Osteoblast (primary cell): ENCODE measurements around the gene SCARF2. TPM values are rescaled to one million over a fixed set of nuclear protein-coding genes. Genes with fewer than 3 reads are reported as not detected.
A peak's percentile ranks its signal among the peaks of the same experiment; 100 is the strongest.

Experiments used
- DNase-seq: peaks from one replicate; pipeline ENCODE4 v3.0.0; 2011; ENCODE audit warnings: low spot score, mixed read lengths; ENCODE audit not compliant: insufficient read length; ENCODE audit errors: missing footprints
- H2AFZ ChIP-seq: 2 replicates; pipeline ENCODE4 v1.6.0; 2011; ENCODE audit warnings: mild to moderate bottlenecking, low read length
- H3K27ac ChIP-seq: 2 replicates; pipeline ENCODE4 v1.5.1; 2011; ENCODE audit warnings: mild to moderate bottlenecking, low read depth, low read length, moderate library complexity
- H3K27me3 ChIP-seq: 2 replicates; pipeline ENCODE4 v1.6.0; 2012; ENCODE audit warnings: mild to moderate bottlenecking, control low read depth, inconsistent platforms, low read length, moderate library complexity; ENCODE audit not compliant: insufficient read depth
- H3K36me3 ChIP-seq: 2 replicates; pipeline ENCODE4 v1.5.1; 2011; ENCODE audit warnings: mild to moderate bottlenecking, low read length, control low read depth, moderate library complexity; ENCODE audit not compliant: insufficient read depth
- H3K4me1 ChIP-seq: 2 replicates; pipeline ENCODE4 v1.5.1; 2011; ENCODE audit warnings: mild to moderate bottlenecking, low read length, control low read depth, moderate library complexity; ENCODE audit not compliant: insufficient read depth
- H3K4me2 ChIP-seq: 2 replicates; pipeline ENCODE4 v1.6.0; 2011; ENCODE audit warnings: mild to moderate bottlenecking, low read length; ENCODE audit not compliant: insufficient read depth
- H3K4me3 ChIP-seq: fragments of 200-600 bp; sonication (generic); 3 replicates; pipeline ENCODE4 v1.5.1; 2012; ENCODE audit warnings: mild to moderate bottlenecking, low read length, inconsistent platforms; ENCODE audit not compliant: insufficient read depth
- H3K79me2 ChIP-seq: 2 replicates; pipeline ENCODE4 v1.6.0; 2012; ENCODE audit warnings: mild to moderate bottlenecking, low read length, control low read depth, inconsistent platforms; ENCODE audit not compliant: insufficient read depth
- H3K9me3 ChIP-seq: 2 replicates; pipeline ENCODE4 v1.5.1; 2011; ENCODE audit warnings: low read depth, low read length, control low read depth
- H4K20me1 ChIP-seq: 2 replicates; pipeline ENCODE4 v1.6.0; 2012; ENCODE audit warnings: mild to moderate bottlenecking, low read length, control low read depth; ENCODE audit not compliant: insufficient read depth
- total RNA-seq: library from RNA; depleted of rRNA; stranded (reverse); fragments of >200 nt; gene quantifications from 2 replicates; pipeline ENCODE4 v1.2.3, GENCODE V29; 2012
- TF ChIP-seq, protein P1 (sequence below): IDR thresholded peaks from 2 replicates; pipeline ENCODE4 v1.5.1; 2011; ENCODE audit warnings: mild to moderate bottlenecking, low read depth, low read length, moderate library complexity; ENCODE audit errors: extremely low read depth

The SCARF2 gene
- total RNA-seq, 1 donor = 23.9 TPM

DNA sequence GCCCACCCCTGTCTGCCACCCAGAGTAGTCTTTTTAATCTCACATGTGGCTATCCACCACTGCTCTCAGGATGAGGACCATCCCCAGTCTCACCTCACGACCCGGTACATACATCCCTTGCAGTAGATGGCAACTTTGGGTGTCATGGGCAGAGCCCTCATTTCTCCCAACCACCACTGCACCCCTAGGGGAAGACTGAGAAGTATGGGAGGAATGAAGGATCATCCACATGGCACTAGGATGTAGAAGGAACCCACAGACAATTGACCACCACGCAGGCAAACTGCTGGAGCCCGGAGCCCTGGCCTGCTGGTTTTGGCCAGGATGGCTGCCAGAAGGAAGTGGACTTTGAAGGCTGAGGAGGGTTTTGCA is 1.9 kb upstream of the SCARF2 start:
- TF ChIP-seq, protein P1, sequence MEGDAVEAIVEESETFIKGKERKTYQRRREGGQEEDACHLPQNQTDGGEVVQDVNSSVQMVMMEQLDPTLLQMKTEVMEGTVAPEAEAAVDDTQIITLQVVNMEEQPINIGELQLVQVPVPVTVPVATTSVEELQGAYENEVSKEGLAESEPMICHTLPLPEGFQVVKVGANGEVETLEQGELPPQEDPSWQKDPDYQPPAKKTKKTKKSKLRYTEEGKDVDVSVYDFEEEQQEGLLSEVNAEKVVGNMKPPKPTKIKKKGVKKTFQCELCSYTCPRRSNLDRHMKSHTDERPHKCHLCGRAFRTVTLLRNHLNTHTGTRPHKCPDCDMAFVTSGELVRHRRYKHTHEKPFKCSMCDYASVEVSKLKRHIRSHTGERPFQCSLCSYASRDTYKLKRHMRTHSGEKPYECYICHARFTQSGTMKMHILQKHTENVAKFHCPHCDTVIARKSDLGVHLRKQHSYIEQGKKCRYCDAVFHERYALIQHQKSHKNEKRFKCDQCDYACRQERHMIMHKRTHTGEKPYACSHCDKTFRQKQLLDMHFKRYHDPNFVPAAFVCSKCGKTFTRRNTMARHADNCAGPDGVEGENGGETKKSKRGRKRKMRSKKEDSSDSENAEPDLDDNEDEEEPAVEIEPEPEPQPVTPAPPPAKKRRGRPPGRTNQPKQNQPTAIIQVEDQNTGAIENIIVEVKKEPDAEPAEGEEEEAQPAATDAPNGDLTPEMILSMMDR = no peak
- H3K27ac ChIP-seq = no peak overlapping the region

DNA sequence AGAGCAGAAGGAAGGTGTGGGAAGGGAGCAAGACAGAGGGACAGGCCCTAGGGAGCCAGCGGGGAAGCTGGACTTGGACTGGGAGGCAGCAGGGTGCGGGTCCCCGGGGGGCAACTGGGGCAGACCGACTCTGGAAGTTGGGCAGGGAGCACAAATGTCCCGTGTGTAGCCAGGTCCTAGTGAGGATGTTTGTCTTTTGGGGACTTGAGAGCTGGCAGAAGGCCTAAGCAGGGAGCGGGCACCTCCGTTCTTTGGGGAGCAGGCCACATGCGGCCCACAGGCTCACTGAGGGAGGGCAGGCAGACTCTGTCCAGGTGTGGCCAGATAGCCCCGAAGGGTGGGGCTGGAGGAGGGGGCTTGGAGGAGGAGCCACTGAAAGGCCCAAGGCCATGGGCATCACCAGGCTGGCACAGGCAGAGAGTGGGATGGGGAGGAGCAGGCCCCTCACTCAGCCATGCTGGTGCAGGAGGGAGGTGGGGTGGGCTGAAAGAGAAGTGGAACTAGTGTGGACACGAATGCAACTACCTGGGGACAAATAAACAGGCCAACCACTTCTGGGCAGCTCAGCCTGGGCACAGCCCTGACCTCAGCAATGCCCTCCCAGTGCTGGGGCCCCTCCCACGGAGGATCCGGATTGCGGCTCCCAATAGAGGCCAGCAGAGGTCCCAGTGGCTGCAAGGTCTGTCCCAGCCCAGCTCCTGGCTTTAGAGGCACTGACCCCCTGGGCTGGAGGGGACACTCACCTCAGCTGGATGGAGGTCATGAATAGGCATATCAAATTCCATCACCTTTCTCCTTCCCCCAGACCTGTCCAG is 1.3 kb upstream of the SCARF2 start:
- Histone ChIP-seq H3K4me1 (peaks cover 25% of the 10 kb centered on the region), H3K4me2 (peak overlapping the region; percentile 81), H3K27ac (peak overlapping the region; percentile 32), H2AFZ (no peak overlapping the region), H4K20me1 (peaks cover 28% of the 10 kb centered on the region), H3K36me3 (peaks cover 10% of the 10 kb centered on the region), H3K4me3 (peak overlapping the region; percentile 95), H3K27me3 (no peaks in the 10 kb centered on the region), H3K9me3 (no peaks in the 10 kb centered on the region), H3K79me2 (peaks cover 28% of the 10 kb centered on the region)
- peak; percentile 99 for DNase-seq
- TF ChIP-seq, protein P1 = peak; percentile 47

More for the DNA sequence above, 1.9 kb upstream of the SCARF2 start:
- peak; percentile 56 for DNase-seq
- H3K4me2 ChIP-seq = no peak overlapping the region
- no peak overlapping the region for H2AFZ ChIP-seq
- peaks cover 22% of the 10 kb centered on the region for H4K20me1 ChIP-seq
- H3K9me3 ChIP-seq = no peaks in the 10 kb centered on the region
- no peaks in the 10 kb centered on the region for H3K27me3 ChIP-seq
- peaks cover 21% of the 10 kb centered on the region for H3K79me2 ChIP-seq
- no peak overlapping the region for H3K4me3 ChIP-seq
- peaks cover 15% of the 10 kb centered on the region for H3K36me3 ChIP-seq
- peaks cover 25% of the 10 kb centered on the region for H3K4me1 ChIP-seq

DNA sequence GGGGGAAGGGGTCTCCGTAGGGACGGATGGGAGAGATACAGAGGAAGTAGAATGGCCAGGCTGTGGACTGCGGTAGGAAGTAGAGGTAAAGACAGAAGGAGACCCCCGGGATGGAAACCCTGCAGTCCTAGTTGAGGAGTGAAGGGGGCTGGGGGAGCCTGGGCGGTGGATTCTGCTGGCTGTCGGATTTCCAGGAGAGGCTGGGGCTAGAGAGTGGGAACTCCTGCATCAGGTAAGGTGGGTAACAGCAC is 727 bp upstream of the SCARF2 start:
- no peak for DNase-seq
- Histone ChIP-seq H3K36me3 (peaks cover 10% of the 10 kb centered on the region), H3K27ac (peak overlapping the region; percentile 32), H3K27me3 (no peaks in the 10 kb centered on the region), H3K4me1 (peaks cover 25% of the 10 kb centered on the region), H3K4me3 (peak overlapping the region; percentile 95), H3K79me2 (peaks cover 33% of the 10 kb centered on the region), H4K20me1 (peaks cover 34% of the 10 kb centered on the region), H3K9me3 (no peaks in the 10 kb centered on the region), H2AFZ (peak overlapping the region; percentile 70), H3K4me2 (peak overlapping the region; percentile 81)
- TF ChIP-seq, protein P1 = no peak

DNA sequence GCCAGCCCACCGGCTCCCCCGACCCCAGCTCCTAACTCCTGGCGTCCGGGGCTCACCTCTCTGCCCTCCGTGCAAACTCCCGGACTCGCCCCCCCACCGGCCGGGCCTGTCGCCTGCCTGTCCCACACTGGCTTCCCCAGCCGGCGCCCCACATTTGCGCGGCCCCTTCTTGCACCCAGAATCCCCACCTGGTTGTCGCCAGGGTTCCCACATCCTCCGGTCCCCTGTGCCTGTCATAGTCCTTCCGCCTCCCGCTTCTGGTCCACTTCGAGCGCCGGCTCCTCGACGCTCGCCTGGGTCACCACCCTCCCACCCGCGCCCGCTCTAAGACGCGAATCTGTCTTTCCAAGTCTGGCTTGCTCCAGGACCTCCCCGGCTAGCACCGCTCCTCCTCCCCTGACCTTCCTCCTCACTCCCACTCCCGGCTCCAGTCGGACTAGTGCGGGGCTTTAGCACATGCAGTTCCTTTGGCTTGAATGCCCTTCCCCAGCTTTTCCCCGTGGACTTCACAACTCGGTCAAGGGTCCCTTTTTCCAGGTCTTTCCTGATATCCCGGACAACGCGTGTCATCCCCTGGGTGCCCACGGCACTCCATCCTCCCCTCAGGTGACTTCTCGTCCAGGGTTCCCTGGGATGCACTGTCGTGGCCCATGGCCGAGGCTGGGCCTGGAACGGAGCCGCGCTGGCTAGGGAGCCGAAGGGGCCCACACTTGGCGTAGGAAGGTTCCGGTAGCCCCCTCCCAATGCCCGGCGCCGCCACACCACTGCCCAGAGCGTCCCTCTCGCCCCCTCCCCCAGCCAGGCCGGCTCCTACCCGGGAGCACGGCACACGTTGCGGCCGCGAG is 635 bp downstream of the SCARF2 start:
- H3K79me2 ChIP-seq = peaks cover 45% of the 10 kb centered on the region
- peak; percentile 96 for DNase-seq
- no peaks in the 10 kb centered on the region for H3K27me3 ChIP-seq
- no peaks in the 10 kb centered on the region for H3K9me3 ChIP-seq
- H3K36me3 ChIP-seq = peaks cover 2% of the 10 kb centered on the region
- peaks cover 46% of the 10 kb centered on the region for H4K20me1 ChIP-seq
- peak overlapping the region; percentile 88 for H3K4me2 ChIP-seq
- peak overlapping the region; percentile 59 for H2AFZ ChIP-seq
- H3K4me1 ChIP-seq = peaks cover 25% of the 10 kb centered on the region
- TF ChIP-seq, protein P1 = no peak
- H3K27ac ChIP-seq = peak overlapping the region; percentile 61
- peak overlapping the region; percentile 95 for H3K4me3 ChIP-seq
